ENCODE measurements around the gene RAB11FIP4. TPM values are rescaled to one million over a fixed set of nuclear protein-coding genes. Genes with fewer than 3 reads are reported as not detected.

Gene RAB11FIP4
- total RNA-seq, 3 donors from 2014 or later (not counting 1 experiment from before 2014, with no cell fraction given) = 81.4 to 121 (median 102) TPM

GRCh38 chr17:31512104-31512740, 120.7 kb downstream of the RAB11FIP4 start:
- H3K36me3 ChIP-seq (ENCODE audit: control insufficient read depth, insufficient read depth, low read length) = no peaks in the 10 kb centered on the region
- H3K27ac ChIP-seq (ENCODE audit: low read length) = peak overlapping the region; percentile 96
- TF ChIP-seq CTCF (IDR thresholded peaks at IDR 0.05) = no peak
- H3K27ac Mint-ChIP-seq = peak overlapping the region; percentile 96 to 97
- no peaks in the 10 kb centered on the region for H3K9me3 ChIP-seq (ENCODE audit: control insufficient read depth, insufficient read depth, low read length)
- no peaks in the 10 kb centered on the region for H3K27me3 ChIP-seq (ENCODE audit: control insufficient read depth, insufficient read depth, low read length)
- H3K27me3 Mint-ChIP-seq (ENCODE audit: low read depth in 2 of 2) = no peaks in the 10 kb centered on the region
- no peak overlapping the region for H3K4me3 ChIP-seq (ENCODE audit: low read length)
- DNase-seq (no peak), ATAC-seq (no peak)
- no peaks in the 10 kb centered on the region for H3K36me3 Mint-ChIP-seq
- no peaks in the 10 kb centered on the region for H3K9me3 Mint-ChIP-seq
- H3K4me3 Mint-ChIP-seq = no peak overlapping the region
- intact Hi-C loops (cut with micrococcal nuclease) = no loop called here
- peaks cover 54 to 72% of the 10 kb centered on the region in 2 donors for H3K4me1 Mint-ChIP-seq
- WGBS (ENCODE audit: insufficient coverage) = 93% methylated on average over 15 of the region's 15 CpGs
- H3K4me1 ChIP-seq (ENCODE audit: control insufficient read depth, insufficient read depth, low read length) = peaks cover 81% of the 10 kb centered on the region

GRCh38 chr17:31512796-31513195, 121.3 kb downstream of the RAB11FIP4 start:
- 83% methylated on average over 10 of the region's 12 CpGs for WGBS (ENCODE audit: insufficient coverage)
- Histone ChIP-seq H3K36me3 (ENCODE audit: control insufficient read depth, insufficient read depth, low read length) (no peaks in the 10 kb centered on the region), H3K27ac (ENCODE audit: low read length) (peak overlapping the region; percentile 96), H3K9me3 (ENCODE audit: control insufficient read depth, insufficient read depth, low read length) (no peaks in the 10 kb centered on the region), H3K27me3 (ENCODE audit: control insufficient read depth, insufficient read depth, low read length) (no peaks in the 10 kb centered on the region), H3K4me1 (ENCODE audit: control insufficient read depth, insufficient read depth, low read length) (peaks cover 79% of the 10 kb centered on the region), H3K4me3 (ENCODE audit: low read length) (no peak overlapping the region)
- intact Hi-C loops (cut with micrococcal nuclease) = no loop called here
- no peak for TF ChIP-seq CTCF (IDR thresholded peaks at IDR 0.05)
- Mint-ChIP-seq H3K4me1 (peaks cover 51 to 74% of the 10 kb centered on the region in 2 donors), H3K27me3 (ENCODE audit: low read depth in 2 of 2) (no peaks in the 10 kb centered on the region), H3K4me3 (no peak overlapping the region), H3K36me3 (no peaks in the 10 kb centered on the region), H3K9me3 (no peaks in the 10 kb centered on the region), H3K27ac (peak overlapping the region; percentile 96 to 97)
- DNase-seq (no peak), ATAC-seq (no peak)

GRCh38 chr17:31513731-31514427, 122.4 kb downstream of the RAB11FIP4 start:
- peaks cover 68% of the 10 kb centered on the region for H3K4me1 ChIP-seq (ENCODE audit: control insufficient read depth, insufficient read depth, low read length)
- ATAC-seq = no peak
- H3K27ac ChIP-seq (ENCODE audit: low read length) = no peak overlapping the region
- DNase-seq = no peak
- H3K36me3 ChIP-seq (ENCODE audit: control insufficient read depth, insufficient read depth, low read length) = peaks cover 6% of the 10 kb centered on the region
- no peaks in the 10 kb centered on the region for H3K27me3 ChIP-seq (ENCODE audit: control insufficient read depth, insufficient read depth, low read length)
- no peaks in the 10 kb centered on the region for H3K27me3 Mint-ChIP-seq (ENCODE audit: low read depth in 2 of 2)
- WGBS (ENCODE audit: insufficient coverage) = 95% methylated on average over 15 of the region's 15 CpGs
- TF ChIP-seq CTCF (IDR thresholded peaks at IDR 0.05) = no peak
- intact Hi-C loops (cut with micrococcal nuclease) = no loop called here
- no peaks in the 10 kb centered on the region for H3K36me3 Mint-ChIP-seq
- no peaks in the 10 kb centered on the region for H3K9me3 Mint-ChIP-seq
- peaks cover 41 to 63% of the 10 kb centered on the region in 2 donors for H3K4me1 Mint-ChIP-seq
- no peaks in the 10 kb centered on the region for H3K9me3 ChIP-seq (ENCODE audit: control insufficient read depth, insufficient read depth, low read length)
- H3K4me3 Mint-ChIP-seq = no peak overlapping the region
- H3K27ac Mint-ChIP-seq = peak overlapping the region; percentile 57 to 97
- no peak overlapping the region for H3K4me3 ChIP-seq (ENCODE audit: low read length)

Measured in natural killer cell (primary cell).